MCF 10A (cell line): ENCODE measurements around the gene NMRK2. TPM values are rescaled to one million over a fixed set of nuclear protein-coding genes. Genes with fewer than 3 reads are reported as not detected.
A peak's percentile ranks its signal among the peaks of the same experiment; 100 is the strongest.

Experiments
- BruUV-seq: library from RNA; stranded (reverse); fragments of 400-500 nt; replicated peaks from 2 replicates; lab custom pipeline; 2021; lab: Mats Ljungman, UMichigan
- CTCF ChIA-PET: fragments of 300-600 bp; sonication (Branson Sonifier 250); formaldehyde crosslinking; extraction: SDS; loops from one replicate; lab custom pipeline; 2021; ENCODE audit warnings: antibody characterized with exemption, inconsistent platforms; lab: Yijun Ruan, JAX
- POLR2A ChIA-PET: fragments of 300-600, 350-650 bp; sonication (Branson Sonifier 250); formaldehyde crosslinking; extraction: SDS; loops from one replicate; lab custom pipeline; 2020; ENCODE audit warnings: antibody characterized with exemption, inconsistent platforms; lab: Yijun Ruan, JAX
- DNase-seq: peaks from one replicate; pipeline ENCODE4 v3.0.0-alpha.2; 2018; ENCODE audit not compliant: unreplicated experiment
- H3K27ac Mint-ChIP-seq: one replicate; pipeline ENCODE4 v1.8.0; 2022; ENCODE audit warnings: mild to moderate bottlenecking, low read depth, mixed read lengths; ENCODE audit not compliant: unreplicated experiment
- H3K27me3 Mint-ChIP-seq: one replicate; pipeline ENCODE4 v1.8.0; 2022; ENCODE audit warnings: mixed read lengths; ENCODE audit not compliant: insufficient read depth, unreplicated experiment
- H3K36me3 Mint-ChIP-seq: one replicate; pipeline ENCODE4 v1.8.0; 2022; ENCODE audit warnings: mild to moderate bottlenecking, moderate library complexity, mixed read lengths; ENCODE audit not compliant: insufficient read depth, unreplicated experiment
- H3K4me1 Mint-ChIP-seq: one replicate; pipeline ENCODE4 v1.8.0; 2022; ENCODE audit warnings: mixed read lengths; ENCODE audit not compliant: insufficient read depth, unreplicated experiment
- H3K4me3 Mint-ChIP-seq: one replicate; pipeline ENCODE4 v1.8.0; 2022; ENCODE audit warnings: mild to moderate bottlenecking, moderate library complexity, mixed read lengths; ENCODE audit not compliant: unreplicated experiment
- H3K9me3 Mint-ChIP-seq: one replicate; pipeline ENCODE4 v1.8.0; 2022; ENCODE audit warnings: mixed read lengths; ENCODE audit not compliant: unreplicated experiment
- CTCF ChIP-seq: fragments of 200-600 bp; IDR thresholded peaks from one replicate; pipeline ENCODE4 v1.8.0; 2022; ENCODE audit warnings: antibody characterized with exemption, mild to moderate bottlenecking; ENCODE audit not compliant: unreplicated experiment
- intact Hi-C: fragments of 100-400 bp; cut with micrococcal nuclease; formaldehyde crosslinking; loops from 2 replicates; pipeline ENCODE4 v1.14.1; 2022
- total RNA-seq: library from RNA; stranded (reverse); gene quantifications from 2 replicates; pipeline ENCODE4 v1.2.3, GENCODE V29; 2022

NMRK2 gene
- total RNA-seq, 1 experiment from 2014 or later: not detected

- no peak for TF ChIP-seq CTCF
- H3K36me3 Mint-ChIP-seq: peaks cover 84% of the 10 kb centered on the region
- POLR2A ChIA-PET: interaction anchor here (0.6 to 1.5 kb wide), 4 partner anchors 8 to 406 kb away, joined by 3 to 10 read pairs (median 4); partner anchors contain the start of gene EEF2
- DNase-seq: no peak
- no peaks in the 10 kb centered on the region for H3K27me3 Mint-ChIP-seq
- no peak overlapping the region for H3K4me3 Mint-ChIP-seq
- CTCF ChIA-PET: interaction anchor here (1.1 to 1.3 kb wide), 2 partner anchors 8 to 12 kb away, joined by 3 to 4 read pairs; no protein-coding TSS in a partner anchor
- BruUV-seq: no TSS peak
- H3K9me3 Mint-ChIP-seq: no peaks in the 10 kb centered on the region
- H3K4me1 Mint-ChIP-seq: peaks cover 2% of the 10 kb centered on the region
- no peak overlapping the region for H3K27ac Mint-ChIP-seq
- intact Hi-C loops: no loop called here
Measured at GRCh38 chr19:3975144-3975543, 42.3 kb downstream of the NMRK2 start.

DNA sequence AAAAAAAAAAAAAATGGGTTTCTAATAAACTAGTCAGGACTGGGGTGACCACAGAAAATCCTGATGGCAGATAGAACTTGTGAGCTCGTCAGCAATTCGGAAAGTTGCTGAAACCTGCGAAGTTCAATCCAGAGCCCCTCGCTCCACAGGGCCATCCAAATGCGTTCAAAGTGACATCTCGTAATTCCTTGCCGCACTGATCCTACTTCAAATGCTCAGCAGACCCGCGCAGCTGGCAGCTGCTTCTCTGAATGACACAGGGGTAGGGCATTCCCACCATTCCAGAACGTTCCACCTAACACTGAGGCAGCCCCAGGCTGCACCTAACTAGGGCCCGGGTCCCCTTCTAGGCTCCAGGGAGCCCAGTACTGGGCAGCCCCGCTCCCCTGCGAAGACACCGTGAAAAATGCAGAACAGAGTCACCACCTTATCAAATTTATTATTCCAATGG, 42.8 kb downstream of the NMRK2 start:
- no peak for TF ChIP-seq CTCF
- Mint-ChIP-seq H3K36me3 (peaks cover 84% of the 10 kb centered on the region), H3K4me1 (no peaks in the 10 kb centered on the region), H3K9me3 (no peaks in the 10 kb centered on the region), H3K27ac (no peak overlapping the region), H3K4me3 (no peak overlapping the region), H3K27me3 (no peaks in the 10 kb centered on the region)
- BruUV-seq: no TSS peak
- no peak for DNase-seq
- CTCF ChIA-PET: interaction anchor here (1.1 to 1.3 kb wide), 2 partner anchors 8 to 12 kb away, joined by 3 to 4 read pairs; no protein-coding TSS in a partner anchor
- intact Hi-C loops: no loop called here
- POLR2A ChIA-PET: interaction anchor here (0.6 to 1.5 kb wide), 4 partner anchors 8 to 406 kb away, joined by 3 to 10 read pairs (median 4); partner anchors contain the start of gene EEF2

- no peak overlapping the region for H3K4me3 Mint-ChIP-seq
- no peak overlapping the region for H3K27ac Mint-ChIP-seq
- TF ChIP-seq CTCF: no peak
- ChIA-PET CTCF (no interaction called here), POLR2A (interaction anchor here (0.8 to 1.5 kb wide), 3 partner anchors 7 to 9 kb away, joined by 3 to 10 read pairs (median 3); partner anchors contain the start of gene EEF2)
- no peaks in the 10 kb centered on the region for H3K27me3 Mint-ChIP-seq
- intact Hi-C loops: no loop called here
- no peak for DNase-seq
- H3K36me3 Mint-ChIP-seq: peaks cover 84% of the 10 kb centered on the region
- H3K9me3 Mint-ChIP-seq: no peaks in the 10 kb centered on the region
- BruUV-seq: TSS peak; percentile 37
- H3K4me1 Mint-ChIP-seq: no peaks in the 10 kb centered on the region
Measured at GRCh38 chr19:3976495-3977241, 43.8 kb downstream of the NMRK2 start.
